ENCODE results near the gene INPP4B.
"Not testable (repeated sequence)": the region's sequence is repeated elsewhere in the genome, so short reads cannot be mapped to it uniquely, and the experiment has no call there.

Gene INPP4B

DNA sequence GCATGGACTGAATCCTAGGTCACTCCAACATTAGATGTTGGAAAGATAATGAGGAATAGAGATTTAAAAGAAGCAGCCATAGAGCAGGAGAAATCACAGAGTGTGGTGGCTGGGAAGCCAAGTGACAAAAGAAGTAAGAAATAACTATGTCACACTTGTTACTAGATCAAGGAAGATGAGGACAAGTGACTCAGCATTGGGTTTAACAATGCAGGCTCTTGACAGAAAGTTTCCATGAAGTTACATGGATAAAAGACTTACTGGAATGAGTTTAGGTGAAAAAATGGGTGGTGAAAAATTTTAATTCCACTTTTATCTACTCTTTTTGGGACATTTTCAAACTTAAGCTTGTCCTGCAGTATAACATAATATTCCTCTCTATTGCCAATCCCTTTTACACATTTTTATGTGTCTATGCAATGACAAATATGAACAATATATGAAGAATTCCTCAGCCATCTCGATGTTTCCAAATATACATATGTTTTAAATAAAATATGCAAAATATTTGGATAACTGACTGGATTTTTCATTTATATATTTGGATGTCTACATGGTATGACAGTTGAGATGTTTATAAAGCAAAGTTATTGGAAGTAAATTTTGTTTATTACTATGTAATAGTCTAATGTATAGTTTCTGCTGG is 747.1 kb downstream of the INPP4B start:
- DNase-seq, result no peak

DNA sequence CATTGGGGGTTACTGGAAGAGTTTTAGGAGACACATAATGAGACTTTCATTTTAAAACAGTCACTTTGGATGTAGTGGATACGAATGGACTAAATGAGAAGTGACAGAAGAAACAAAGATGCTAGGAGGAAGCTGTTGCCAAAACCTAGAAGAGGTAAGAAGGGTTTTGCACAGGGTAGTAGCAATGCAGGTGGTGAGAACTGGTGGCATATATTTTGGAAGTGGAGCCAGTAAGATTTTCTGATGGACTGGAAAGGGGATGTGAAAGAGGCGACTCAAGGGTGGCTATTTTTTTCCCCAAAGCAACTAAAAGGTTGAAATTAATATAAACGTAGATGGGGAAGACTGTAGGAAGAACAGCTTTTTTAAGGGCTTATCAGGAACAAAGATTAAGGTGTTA is 747.7 kb downstream of the INPP4B start:
- no peak for DNase-seq

DNA sequence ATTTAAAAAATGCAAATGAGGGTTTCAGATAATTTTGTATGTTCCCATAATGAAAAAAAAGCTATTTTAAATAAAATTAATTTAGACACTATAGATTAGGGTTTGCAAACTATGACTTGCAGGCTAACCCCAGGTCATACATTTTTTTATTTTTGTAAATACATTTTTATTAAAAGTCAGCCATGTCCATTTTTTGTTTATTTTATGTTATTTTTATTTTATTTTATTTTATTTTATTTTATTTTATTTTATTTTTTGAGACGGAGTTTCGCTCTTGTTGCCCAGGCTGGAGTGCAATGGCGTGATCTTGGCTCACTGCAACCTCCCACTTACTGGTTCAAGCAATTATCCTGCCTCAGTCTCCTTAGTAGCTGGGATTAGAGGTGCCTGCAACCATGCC is 749.1 kb downstream of the INPP4B start:
- DNase-seq, result no peak

GRCh38 chr4:142095886-142096605 is 750.1 kb downstream of the INPP4B start:
- DNase-seq, result no peak

DNA sequence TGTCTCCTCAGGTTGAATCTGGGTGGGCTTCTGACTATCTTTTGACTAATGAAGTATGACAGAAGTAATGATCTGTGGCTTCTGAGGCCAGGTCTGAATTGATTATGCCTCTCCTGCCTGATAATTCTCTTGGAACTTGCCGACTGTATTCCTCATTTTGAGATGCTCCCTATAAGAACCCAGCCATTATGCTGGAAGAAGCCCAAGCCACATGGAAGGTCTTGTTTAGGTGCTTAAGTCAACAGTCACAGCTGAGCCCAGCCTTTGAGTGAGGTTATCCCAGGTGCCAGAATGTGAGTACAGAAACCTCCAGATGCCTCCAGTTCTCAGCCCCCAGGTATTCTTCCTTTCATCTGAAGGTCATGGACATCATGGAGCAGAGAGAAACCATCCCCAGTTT is 753.2 kb downstream of the INPP4B start:
- DNase-seq, result no peak

GRCh38 chr4:142091691-142092182 is 754.4 kb downstream of the INPP4B start:
- DNase-seq, result no peak

GRCh38 chr4:142091085-142091513 is 755.0 kb downstream of the INPP4B start:
- DNase-seq, result no peak

DNA sequence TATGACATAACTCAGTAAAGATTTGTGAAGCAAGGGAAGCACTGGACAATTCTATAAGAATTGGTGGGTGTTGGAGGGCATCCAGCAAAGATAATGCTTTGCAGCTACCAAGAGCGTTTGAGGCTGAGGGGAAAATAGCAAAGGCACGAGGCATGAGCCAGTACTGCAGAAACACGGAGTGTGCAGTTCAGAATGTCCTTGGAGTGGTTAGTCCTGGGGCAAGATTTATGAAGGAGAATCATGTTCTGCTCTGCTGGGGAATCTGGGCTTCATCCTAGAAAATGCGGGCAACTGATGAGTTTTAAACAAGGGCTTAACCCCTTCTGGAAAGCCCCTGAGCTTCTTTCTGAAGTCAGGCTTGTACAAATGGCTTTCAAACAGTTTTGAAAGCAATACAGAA is 757.2 kb downstream of the INPP4B start:
- DNase-seq, result no peak

DNA sequence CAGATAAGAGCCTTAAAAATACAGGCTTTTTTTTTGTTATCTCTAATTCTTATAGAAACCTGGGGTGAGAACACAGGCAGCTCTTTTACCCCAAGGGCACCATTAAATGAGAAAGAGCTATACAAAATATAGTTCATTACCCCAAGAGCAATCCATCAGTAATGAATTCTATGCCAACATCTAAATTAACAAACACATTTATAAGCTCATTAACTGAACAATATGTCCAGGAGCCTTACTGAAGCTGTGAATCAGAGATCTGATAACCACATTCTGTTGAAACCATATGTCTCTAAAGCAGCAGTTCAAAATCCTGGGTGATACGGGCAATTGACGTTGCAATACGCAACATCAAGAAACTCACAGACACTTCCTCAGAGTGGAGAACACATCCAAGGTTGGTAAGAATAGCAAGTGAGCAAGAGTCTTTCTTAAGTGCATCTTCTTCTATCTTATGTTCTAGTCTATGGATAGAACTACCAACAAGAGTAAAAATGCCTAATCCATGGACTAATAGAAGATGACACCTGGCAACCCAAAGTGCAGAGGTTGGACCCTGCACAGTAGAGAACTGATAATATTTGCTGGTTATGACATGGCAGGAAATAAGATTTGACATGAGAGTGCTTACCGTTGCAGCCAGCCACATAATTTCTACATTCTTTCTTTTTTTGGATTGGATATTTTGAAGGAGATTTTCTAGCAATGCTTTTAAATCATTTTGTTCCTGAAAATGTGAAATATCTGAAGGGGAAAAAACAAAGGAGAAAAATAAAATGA is 760.4 kb downstream of the INPP4B start:
- DNase-seq, result no peak

DNA sequence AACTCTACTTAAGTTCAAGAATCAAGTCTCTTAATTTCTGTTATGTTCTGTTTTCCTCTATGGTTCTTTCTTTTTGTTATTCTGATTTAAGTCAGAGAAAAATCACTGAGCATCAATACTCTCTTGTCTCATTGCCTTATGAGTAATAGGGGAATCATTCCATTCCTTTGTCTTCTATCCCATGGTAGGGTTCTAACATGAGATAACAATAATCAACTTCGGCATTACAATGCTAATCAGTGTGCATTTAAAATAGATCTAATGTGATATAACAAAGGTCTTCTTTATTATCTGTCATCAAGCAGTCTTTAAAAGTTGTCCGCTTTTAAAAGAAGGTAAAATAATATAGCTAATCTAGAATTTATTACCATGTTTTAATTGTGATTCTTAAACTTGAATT is 762.8 kb downstream of the INPP4B start:
- no peak for DNase-seq

DNA sequence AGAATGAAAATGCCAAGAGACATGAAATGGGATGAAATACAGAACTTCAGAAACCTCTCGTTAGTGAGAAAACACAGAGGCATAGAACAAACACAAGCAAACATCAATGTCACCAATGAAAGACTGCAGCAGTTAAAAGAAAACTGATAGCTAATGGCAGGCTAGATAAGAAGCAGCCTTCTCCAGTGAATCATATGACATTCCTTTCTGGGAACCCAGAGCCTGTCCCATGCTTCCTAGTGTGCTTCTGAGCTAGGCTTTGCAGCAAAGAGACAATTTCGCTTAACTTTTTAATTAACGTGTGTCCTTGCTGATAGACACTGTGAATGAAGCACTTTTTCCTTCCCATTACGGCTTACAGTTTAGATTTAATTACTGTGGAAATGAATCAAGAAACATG is 765.1 kb downstream of the INPP4B start:
- DNase-seq, result no peak

DNA sequence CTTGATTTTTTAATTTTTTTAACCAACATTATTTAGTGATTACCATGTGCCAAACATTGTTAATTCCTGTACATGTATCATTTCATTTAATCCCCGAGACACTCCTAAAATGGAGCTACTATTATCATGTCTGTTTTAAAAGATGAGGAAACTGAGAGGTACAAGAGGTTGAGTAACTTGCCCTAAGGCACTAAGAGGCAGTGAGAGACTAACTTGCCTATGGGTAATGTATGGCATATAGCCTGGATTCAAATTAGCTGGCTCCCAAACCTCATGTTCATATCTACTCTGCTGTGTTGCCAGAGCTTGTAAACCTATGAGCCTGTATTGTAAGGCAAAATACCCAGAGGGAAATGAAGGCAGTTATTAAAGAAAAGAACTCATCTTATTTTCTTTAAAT is 766.1 kb downstream of the INPP4B start:
- DNase-seq, result no peak

DNA sequence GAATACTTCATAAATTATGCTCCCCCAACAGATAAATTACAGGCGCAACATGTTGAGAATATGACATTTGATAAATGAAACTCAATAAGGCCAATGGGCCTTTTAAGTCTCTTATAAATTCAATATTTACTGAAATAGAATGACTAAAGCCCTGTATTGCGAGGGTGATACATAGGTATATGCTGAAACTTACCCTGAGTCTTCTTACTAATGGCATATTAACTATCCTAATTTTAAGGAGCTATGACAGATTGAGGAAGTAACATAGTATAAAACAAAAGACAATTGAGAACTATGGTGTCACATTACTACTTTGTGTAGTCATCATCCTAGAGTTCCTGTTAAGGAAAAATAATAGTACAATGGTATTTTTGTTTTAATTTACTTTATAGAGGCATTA is 769.1 kb downstream of the INPP4B start:
- no peak for DNase-seq

DNA sequence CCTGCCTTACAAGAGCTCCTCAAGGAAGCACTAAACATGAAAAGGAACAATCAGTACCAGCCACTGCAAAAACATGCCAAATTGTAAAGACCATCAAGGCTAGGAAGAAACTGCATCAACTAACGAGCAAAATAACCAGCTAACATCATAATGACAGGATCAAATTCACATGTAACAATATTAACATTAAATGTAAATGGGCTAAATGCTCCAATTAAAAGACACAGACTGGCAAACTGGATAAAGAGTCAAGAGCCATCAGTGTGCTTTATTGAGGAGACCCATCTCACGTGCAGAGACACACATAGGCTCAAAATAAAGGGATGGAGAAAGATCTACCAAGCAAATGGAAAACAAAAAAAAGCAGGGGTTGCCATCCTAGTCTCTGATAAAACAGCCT is 777.8 kb downstream of the INPP4B start:
- not testable (repeated sequence) for DNase-seq

DNA sequence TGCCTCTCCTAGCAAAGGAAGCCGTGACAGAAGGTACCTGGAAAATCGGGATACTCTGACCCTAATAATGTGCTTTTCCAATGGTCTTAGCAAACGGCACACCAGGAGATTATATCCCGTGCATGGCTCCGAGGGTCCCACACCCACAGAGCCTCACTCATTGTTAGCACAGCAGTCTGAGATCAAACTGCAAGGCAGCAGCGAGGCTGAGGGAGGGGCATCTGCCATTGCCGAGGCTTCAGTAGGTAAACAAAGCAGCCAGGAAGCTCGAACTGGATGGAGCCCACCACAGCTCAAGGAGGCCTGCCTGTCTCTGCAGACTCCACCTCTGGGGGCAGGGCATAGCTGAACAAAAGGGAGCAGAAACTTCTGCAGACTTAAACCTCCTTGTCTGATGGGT is 779.5 kb downstream of the INPP4B start:
- not testable (repeated sequence) for DNase-seq

- no peak for DNase-seq
These were observed 780.9 kb downstream of the INPP4B start for GRCh38 chr4:142065086-142065647.

DNA sequence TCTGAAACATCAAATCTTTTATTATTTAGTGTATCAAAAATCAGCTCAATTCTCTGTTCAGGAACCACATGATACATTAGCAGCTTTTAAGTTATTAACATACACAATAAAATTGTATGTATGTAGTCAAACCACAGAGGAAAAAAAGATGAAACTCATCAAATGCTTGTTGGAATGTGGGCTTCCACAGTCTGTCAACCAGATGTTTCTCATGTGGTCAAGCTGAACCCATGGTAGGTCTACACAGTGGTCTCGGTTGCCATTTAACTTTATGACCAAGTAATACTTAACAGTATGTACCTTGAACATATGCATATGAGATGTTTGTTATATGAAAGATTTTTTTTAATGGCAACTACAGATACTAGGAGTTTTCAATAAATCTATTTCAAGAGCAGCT is 781.9 kb downstream of the INPP4B start:
- DNase-seq, result no peak

DNA sequence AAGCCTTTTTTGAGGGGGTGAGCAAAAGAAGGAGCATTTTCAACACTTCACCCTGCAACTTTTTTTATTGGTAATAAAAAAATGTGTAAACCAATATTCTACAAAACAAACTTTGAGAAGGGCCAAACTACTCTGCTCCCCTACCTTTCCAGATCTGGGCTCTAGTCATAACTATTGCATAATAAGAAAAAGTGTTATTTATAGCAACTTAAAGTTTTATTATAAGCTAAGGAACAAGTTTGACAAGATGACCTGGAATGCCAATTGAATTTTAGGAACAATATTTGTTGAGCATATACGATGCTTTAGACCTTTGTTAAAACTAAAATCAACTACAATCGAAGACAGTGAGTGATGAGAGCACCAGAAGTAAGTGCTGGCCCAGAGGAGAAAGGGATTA is 800.1 kb downstream of the INPP4B start:
- no peak for DNase-seq

DNA sequence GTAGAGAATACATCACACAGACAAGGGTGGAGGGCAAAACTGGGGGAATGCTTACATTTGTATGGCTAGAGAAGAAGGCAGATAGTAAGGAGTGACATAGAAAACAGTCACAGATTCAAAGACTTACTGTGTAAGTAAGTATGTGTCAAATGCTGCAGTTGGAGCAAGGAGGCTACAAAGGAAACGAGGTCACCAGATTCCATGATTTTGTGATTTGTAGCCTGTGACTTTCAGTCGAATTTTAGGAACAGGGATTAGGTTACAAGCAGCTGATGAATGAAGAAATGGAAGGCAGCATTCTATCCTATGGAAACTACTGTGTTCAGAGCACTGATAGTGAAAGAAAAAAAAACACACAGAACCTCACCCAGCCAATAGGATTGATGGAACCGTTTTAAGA is 801.8 kb downstream of the INPP4B start:
- no peak for DNase-seq

GRCh38 chr4:142043509-142043908 is 802.6 kb downstream of the INPP4B start:
- DNase-seq, result no peak

DNA sequence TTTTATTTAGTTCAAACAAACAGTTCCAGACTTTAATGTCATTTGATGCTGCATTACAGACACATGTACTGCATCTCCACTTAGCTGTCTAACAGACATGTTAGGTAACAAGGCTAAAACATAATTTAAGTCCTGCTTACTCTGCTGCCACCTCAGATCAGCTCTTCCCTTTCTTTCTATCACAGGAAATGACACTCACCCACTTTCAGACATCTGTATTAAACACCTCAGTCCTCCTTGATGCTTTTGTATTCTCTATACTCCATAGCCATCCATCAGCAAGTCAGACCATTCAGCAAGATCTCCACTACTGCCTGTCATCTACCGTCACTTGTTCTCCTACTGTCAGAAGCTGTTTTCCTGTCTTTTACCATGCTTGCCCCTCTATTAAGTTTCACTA is 804.3 kb downstream of the INPP4B start:
- DNase-seq, result no peak

DNA sequence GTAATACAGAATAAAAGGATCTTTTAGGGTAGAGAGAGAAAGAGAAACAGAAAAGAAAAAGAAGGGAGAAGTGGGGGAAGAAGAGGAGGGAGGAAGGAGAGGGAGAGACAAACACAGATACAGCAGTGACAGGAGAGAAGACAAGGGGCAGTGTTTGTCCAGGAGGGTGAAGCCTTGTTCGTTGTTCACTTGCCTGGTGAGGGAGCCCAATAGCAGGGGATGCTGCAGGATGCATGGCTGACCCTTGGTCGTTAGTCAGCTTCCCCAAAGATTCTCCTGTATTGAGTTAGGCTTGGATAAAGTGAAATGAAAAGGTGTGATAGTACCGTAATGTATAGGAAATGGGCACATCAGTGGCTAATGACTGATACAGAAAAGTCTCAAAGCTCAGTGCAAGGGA is 806.1 kb downstream of the INPP4B start:
- no peak for DNase-seq

- DNase-seq, result no peak
These were observed 809.1 kb downstream of the INPP4B start for GRCh38 chr4:142036795-142037583.
